ENCODE measurements around the gene GRPR.
A peak's percentile ranks its signal among the peaks of the same experiment; 100 is the strongest.
"Not testable (repeated sequence)": the region's sequence is repeated elsewhere in the genome, so short reads cannot be mapped to it uniquely, and the experiment has no call there.

Gene GRPR

DNA sequence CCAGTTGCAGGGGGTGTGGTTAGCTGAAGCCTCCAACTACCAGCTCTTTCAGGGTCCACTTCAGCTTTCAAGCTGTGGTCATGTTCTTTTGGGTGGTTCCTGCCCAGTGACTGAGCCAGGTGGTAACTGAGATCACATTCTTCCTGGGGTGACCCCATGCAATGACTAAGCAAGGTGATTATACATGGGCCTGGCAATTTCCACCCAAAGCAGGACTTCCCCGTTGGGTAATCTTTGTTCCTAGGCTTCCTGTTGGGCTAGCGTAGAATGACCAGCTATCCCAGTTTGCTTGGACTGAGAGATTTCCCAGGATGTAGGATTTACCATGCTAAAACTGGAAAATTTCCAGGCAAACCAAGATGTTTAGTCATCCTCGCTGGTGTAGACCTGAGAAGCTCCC lies 25.5 kb downstream of the GRPR start:
- Histone ChIP-seq H3K9ac (ENCODE audit: low read length) (no peak overlapping the region), H3K27me3 (ENCODE audit: control insufficient read depth, insufficient read depth, low read length) (no peaks in the 10 kb centered on the region), H3K27ac (ENCODE audit: low read depth, low read length) (no peak overlapping the region), H3K9me3 (ENCODE audit: control insufficient read depth, insufficient read depth, low read depth, low read length) (no peaks in the 10 kb centered on the region), H3K4me1 (ENCODE audit: control insufficient read depth, insufficient read depth, low read length) (peaks cover 8% of the 10 kb centered on the region; the same call in 1 of the 2 replicates), H3K4me3 (ENCODE audit: low read depth, low read length) (no peak overlapping the region), H3K36me3 (ENCODE audit: control insufficient read depth, insufficient read depth, low read length) (peaks cover 98% of the 10 kb centered on the region)

DNA sequence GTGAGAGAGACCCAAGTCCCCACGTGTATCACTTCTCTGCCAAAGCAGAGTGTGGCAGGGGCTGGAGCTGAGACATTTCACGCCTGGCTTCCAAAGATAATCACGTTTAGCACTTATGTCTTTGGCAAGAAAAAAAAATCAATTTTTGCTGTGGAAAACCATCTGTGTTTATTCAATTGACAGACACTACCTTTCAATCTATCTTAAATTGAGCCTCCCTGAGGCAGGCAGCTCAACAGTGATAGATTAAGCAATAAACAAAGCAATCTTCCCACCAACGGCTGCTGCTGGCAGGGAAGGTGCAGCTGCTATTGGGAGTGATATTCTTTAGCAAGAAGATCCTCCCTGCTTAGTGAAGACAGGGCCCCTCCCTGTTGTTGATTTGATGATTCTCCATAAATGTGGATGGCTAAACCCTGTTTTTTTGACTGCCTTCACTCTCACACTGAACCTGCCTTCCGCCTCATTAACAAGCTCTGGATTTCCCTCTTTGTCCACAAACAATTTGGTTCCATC lies 32.3 kb downstream of the GRPR start:
- H3K9ac ChIP-seq (ENCODE audit: low read length), result no peak overlapping the region
- no peaks in the 10 kb centered on the region for H3K9me3 ChIP-seq (ENCODE audit: control insufficient read depth, insufficient read depth, low read depth, low read length)
- no peak overlapping the region for H3K27ac ChIP-seq (ENCODE audit: low read depth, low read length)
- H3K27me3 ChIP-seq (ENCODE audit: control insufficient read depth, insufficient read depth, low read length), result no peaks in the 10 kb centered on the region
- peaks cover 13% of the 10 kb centered on the region; the same call in 1 of the 2 replicates for H3K4me1 ChIP-seq (ENCODE audit: control insufficient read depth, insufficient read depth, low read length)
- H3K4me3 ChIP-seq (ENCODE audit: low read depth, low read length), result no peak overlapping the region
- peaks cover 100% of the 10 kb centered on the region for H3K36me3 ChIP-seq (ENCODE audit: control insufficient read depth, insufficient read depth, low read length)

DNA sequence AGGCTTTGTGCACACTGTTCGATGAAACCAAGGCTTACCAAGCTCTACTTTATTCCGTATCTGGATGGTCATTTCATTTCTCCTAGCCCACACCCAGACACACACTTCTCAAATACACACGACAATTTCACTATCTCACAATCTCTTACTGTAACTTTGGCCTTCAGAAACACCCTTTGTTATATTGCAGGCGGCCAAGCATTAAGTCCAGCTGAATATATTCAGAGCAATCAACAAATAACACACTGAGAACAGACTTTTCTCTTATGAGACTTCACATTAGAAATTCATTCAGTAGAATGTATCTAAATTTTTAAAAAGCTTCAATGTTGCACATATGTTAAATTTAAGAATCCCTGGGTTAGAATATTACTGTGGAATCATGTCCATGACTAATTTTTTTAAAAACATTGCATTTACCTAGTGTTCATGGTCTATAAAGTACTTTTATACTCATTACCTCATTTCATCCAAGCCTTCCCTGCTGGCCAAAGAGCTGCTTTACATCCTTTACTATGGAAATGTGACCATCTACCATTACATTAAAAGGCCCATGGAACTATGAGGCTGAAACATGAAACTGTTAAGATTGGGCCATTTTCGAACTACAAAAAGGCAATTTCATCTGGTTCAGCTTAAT lies 33.4 kb downstream of the GRPR start:
- Histone ChIP-seq H3K4me1 (ENCODE audit: control insufficient read depth, insufficient read depth, low read length) (peaks cover 24% of the 10 kb centered on the region), H3K27ac (ENCODE audit: low read depth, low read length) (no peak overlapping the region), H3K36me3 (ENCODE audit: control insufficient read depth, insufficient read depth, low read length) (peaks cover 100% of the 10 kb centered on the region), H3K27me3 (ENCODE audit: control insufficient read depth, insufficient read depth, low read length) (no peaks in the 10 kb centered on the region), H3K4me3 (ENCODE audit: low read depth, low read length) (no peak overlapping the region), H3K9ac (ENCODE audit: low read length) (no peak overlapping the region), H3K9me3 (ENCODE audit: control insufficient read depth, insufficient read depth, low read depth, low read length) (no peaks in the 10 kb centered on the region)

DNA sequence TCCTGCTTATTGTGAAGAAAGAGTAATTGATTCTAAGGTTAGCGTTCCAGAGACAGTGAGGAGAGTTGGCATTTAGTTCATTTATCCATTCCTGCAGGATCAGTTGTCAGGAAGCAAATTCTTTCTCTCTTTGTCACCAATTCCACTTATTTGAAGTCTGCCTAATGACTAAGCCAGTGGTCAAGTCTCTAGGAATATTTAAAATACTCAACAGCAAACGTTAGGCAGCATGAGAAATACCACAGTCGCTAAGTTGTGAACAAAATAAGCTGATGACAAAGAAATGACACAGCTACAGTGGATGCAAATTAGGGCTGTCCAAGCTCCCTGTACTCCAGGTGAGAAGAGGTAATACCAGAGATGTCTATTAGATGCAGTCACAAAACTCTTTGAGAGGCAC lies 37.4 kb downstream of the GRPR start:
- H3K9me3 ChIP-seq (ENCODE audit: control insufficient read depth, insufficient read depth, low read depth, low read length), result no peaks in the 10 kb centered on the region
- H3K9ac ChIP-seq (ENCODE audit: low read length), result peak overlapping the region; percentile 40
- H3K4me3 ChIP-seq (ENCODE audit: low read depth, low read length), result no peak overlapping the region
- peaks cover 98% of the 10 kb centered on the region for H3K36me3 ChIP-seq (ENCODE audit: control insufficient read depth, insufficient read depth, low read length)
- no peaks in the 10 kb centered on the region for H3K27me3 ChIP-seq (ENCODE audit: control insufficient read depth, insufficient read depth, low read length)
- peak overlapping the region; percentile 62 for H3K27ac ChIP-seq (ENCODE audit: low read depth, low read length)
- H3K4me1 ChIP-seq (ENCODE audit: control insufficient read depth, insufficient read depth, low read length), result peaks cover 52% of the 10 kb centered on the region

DNA sequence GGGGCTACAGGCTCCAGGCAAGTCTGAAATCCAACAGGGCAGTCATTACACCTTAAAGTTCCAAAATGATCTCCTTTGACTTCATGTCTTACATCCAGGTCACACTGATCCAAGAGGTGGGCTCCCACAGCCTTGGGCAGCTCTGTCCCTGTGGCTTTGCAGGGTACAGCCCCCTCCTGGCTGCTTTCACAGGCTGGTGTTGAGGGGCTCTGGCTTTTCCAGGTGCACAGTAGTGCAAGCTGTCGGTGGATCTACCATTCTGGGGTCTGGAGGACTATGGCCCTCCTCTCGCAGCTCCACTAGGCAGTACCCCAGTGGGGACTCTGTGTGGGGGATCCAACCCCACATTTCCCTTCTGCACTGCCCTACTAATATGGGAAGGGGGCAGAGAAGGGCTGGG lies 37.8 kb downstream of the GRPR start:
- not testable (repeated sequence) for H3K27me3 ChIP-seq (ENCODE audit: control insufficient read depth, insufficient read depth, low read length); H3K9me3 ChIP-seq (ENCODE audit: control insufficient read depth, insufficient read depth, low read depth, low read length); H3K4me3 ChIP-seq (ENCODE audit: low read depth, low read length)
- peak overlapping the region; percentile 40 for H3K9ac ChIP-seq (ENCODE audit: low read length)
- peaks cover 98% of the 10 kb centered on the region for H3K36me3 ChIP-seq (ENCODE audit: control insufficient read depth, insufficient read depth, low read length)
- peak overlapping the region; percentile 62 for H3K27ac ChIP-seq (ENCODE audit: low read depth, low read length)
- peaks cover 55% of the 10 kb centered on the region for H3K4me1 ChIP-seq (ENCODE audit: control insufficient read depth, insufficient read depth, low read length)

DNA sequence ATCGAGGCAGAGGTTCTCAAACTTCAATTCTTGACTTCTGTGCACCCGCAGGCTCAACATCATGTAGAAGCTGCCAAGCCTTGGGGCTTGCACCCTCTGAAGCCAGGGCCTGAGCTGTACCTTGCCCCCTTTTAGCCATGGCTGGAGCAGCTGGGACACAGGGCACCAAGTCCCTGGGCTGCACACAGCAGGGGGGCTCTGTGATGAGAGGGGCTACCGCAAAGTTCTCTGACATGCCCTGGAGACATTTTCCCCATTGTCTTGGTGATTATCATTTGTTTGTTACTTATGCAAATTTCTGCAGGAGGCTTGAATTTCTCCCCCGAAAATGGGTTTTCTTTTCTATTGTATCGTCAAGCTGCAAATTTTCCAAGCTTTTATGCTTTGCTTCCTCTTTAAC lies 39.0 kb downstream of the GRPR start:
- no peak overlapping the region for H3K4me3 ChIP-seq (ENCODE audit: low read depth, low read length)
- H3K9ac ChIP-seq (ENCODE audit: low read length), result peak overlapping the region; percentile 40
- H3K36me3 ChIP-seq (ENCODE audit: control insufficient read depth, insufficient read depth, low read length), result peaks cover 98% of the 10 kb centered on the region
- peak overlapping the region; percentile 63 for H3K27ac ChIP-seq (ENCODE audit: low read depth, low read length)
- H3K27me3 ChIP-seq (ENCODE audit: control insufficient read depth, insufficient read depth, low read length), result no peaks in the 10 kb centered on the region
- H3K9me3 ChIP-seq (ENCODE audit: control insufficient read depth, insufficient read depth, low read depth, low read length), result no peaks in the 10 kb centered on the region
- H3K4me1 ChIP-seq (ENCODE audit: control insufficient read depth, insufficient read depth, low read length), result peaks cover 66% of the 10 kb centered on the region

DNA sequence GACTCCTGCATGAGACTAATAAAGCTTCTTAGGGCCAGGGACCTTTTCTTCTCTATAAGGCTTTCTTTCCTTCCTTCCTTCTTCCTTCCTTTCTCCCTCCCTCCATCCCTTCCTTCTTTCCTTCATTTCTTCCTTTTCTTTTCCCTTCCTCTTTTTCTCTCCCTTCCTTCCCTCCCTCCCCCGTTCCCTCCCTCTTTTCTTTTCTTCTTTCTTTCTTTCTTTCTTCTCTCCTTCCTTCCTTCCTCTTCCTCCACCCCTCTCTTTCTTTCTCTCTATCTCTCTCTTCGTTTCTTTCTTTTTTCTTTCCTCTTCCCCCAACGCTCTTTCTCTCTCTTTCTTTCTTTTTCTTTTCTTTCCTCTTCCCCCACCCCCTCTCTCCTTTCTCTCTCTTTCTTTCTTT lies 41.4 kb downstream of the GRPR start:
- H3K4me1 ChIP-seq (ENCODE audit: control insufficient read depth, insufficient read depth, low read length), result peaks cover 69% of the 10 kb centered on the region
- no peaks in the 10 kb centered on the region for H3K27me3 ChIP-seq (ENCODE audit: control insufficient read depth, insufficient read depth, low read length)
- H3K4me3 ChIP-seq (ENCODE audit: low read depth, low read length), result no peak overlapping the region

DNA sequence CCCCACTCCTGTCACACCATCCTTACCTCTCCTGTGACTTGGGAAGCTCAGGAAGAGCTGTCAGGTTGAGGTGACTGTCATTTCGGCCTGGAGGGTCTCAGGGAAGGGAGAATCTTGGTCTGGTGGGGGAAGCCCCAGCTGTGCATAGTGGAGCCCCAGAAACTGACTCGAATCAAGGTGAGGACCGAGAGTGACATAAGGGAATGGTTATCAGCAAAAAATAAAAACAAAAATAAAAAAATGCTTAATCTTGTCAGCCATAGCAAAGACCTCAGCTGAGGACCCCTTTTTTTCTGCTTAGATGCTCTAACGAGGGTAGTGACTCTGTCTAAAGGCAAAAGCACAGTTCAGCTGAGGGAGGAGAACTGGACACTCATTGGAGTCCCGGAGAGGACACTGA lies 43.8 kb downstream of the GRPR start, which contains the start of gene MAGEB17:
TSS of gene MAGEB17 (plus strand) at position 301 of the 400 bp plus-strand sequence. CDS start 2,902 bp downstream, outside the sequence.
- H3K4me3 ChIP-seq (ENCODE audit: low read depth, low read length), result no peak within 1 kb of the TSS
- no peaks in the 10 kb centered on the region for H3K27me3 ChIP-seq (ENCODE audit: control insufficient read depth, insufficient read depth, low read length)
- no peaks in the 10 kb centered on the region for H3K9me3 ChIP-seq (ENCODE audit: control insufficient read depth, insufficient read depth, low read depth, low read length)
- no peak within 1 kb of the TSS for H3K9ac ChIP-seq (ENCODE audit: low read length)
- peaks cover 97% of the 10 kb centered on the region for H3K36me3 ChIP-seq (ENCODE audit: control insufficient read depth, insufficient read depth, low read length)
- peaks cover 47% of the 10 kb centered on the region for H3K4me1 ChIP-seq (ENCODE audit: control insufficient read depth, insufficient read depth, low read length)
- H3K27ac ChIP-seq (ENCODE audit: low read depth, low read length), result no peak within 1 kb of the TSS

More for the DNA sequence above, 41.4 kb downstream of the GRPR start:
- H3K36me3 ChIP-seq (ENCODE audit: control insufficient read depth, insufficient read depth, low read length), result peaks cover 98% of the 10 kb centered on the region
- no peaks in the 10 kb centered on the region for H3K9me3 ChIP-seq (ENCODE audit: control insufficient read depth, insufficient read depth, low read depth, low read length)
- H3K9ac ChIP-seq (ENCODE audit: low read length), result no peak overlapping the region
- no peak overlapping the region for H3K27ac ChIP-seq (ENCODE audit: low read depth, low read length)

DNA sequence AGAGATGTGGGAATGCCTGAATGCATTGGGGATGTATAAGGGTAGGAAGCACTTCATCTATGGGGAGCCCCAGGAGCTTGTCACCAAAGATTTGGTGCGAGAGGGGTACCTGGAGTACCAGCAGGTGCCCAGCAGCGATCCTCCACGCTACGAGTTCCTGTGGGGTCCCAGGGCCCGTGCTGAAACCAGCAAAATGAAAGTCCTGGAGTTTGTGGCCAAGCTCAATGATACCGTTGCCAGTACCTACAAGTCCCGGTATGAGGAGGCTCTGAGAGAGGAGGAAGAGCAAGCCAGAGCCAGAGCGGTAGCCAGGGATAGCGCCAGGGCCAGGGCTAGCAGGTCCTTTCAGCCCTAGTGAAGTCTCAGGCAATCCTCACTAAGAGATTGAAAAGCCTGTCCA lies 47.7 kb downstream of the GRPR start:
- Histone ChIP-seq H3K4me3 (ENCODE audit: low read depth, low read length) (no peak overlapping the region), H3K36me3 (ENCODE audit: control insufficient read depth, insufficient read depth, low read length) (peaks cover 100% of the 10 kb centered on the region), H3K27me3 (ENCODE audit: control insufficient read depth, insufficient read depth, low read length) (no peaks in the 10 kb centered on the region), H3K9me3 (ENCODE audit: control insufficient read depth, insufficient read depth, low read depth, low read length) (no peaks in the 10 kb centered on the region), H3K9ac (ENCODE audit: low read length) (no peak overlapping the region), H3K27ac (ENCODE audit: low read depth, low read length) (no peak overlapping the region), H3K4me1 (ENCODE audit: control insufficient read depth, insufficient read depth, low read length) (peaks cover 24% of the 10 kb centered on the region; the same call in 1 of the 2 replicates)

DNA sequence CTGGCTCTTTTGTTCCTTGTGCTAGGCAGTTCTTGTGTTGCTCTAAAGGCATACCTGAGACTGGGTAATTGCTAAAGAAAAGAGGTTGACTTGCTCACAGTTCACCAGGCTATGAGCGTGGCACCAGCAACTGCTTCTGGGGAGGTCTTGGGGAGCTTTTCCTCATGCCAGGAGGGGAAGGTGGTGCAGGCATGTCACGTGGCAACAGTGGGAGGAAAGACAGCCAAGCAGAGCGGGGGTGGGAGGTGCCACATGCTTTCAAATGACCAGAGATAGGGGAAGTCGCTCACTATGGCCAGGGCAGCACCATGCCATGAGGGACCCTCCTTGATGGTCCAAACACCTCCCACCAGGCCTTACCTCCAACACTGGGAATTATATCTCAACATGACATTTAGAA lies 48.6 kb downstream of the GRPR start:
- H3K9me3 ChIP-seq (ENCODE audit: control insufficient read depth, insufficient read depth, low read depth, low read length), result no peaks in the 10 kb centered on the region
- H3K4me3 ChIP-seq (ENCODE audit: low read depth, low read length), result no peak overlapping the region
- peaks cover 100% of the 10 kb centered on the region for H3K36me3 ChIP-seq (ENCODE audit: control insufficient read depth, insufficient read depth, low read length)
- H3K27ac ChIP-seq (ENCODE audit: low read depth, low read length), result no peak overlapping the region
- peaks cover 16% of the 10 kb centered on the region for H3K4me1 ChIP-seq (ENCODE audit: control insufficient read depth, insufficient read depth, low read length)
- no peak overlapping the region for H3K9ac ChIP-seq (ENCODE audit: low read length)
- no peaks in the 10 kb centered on the region for H3K27me3 ChIP-seq (ENCODE audit: control insufficient read depth, insufficient read depth, low read length)

DNA sequence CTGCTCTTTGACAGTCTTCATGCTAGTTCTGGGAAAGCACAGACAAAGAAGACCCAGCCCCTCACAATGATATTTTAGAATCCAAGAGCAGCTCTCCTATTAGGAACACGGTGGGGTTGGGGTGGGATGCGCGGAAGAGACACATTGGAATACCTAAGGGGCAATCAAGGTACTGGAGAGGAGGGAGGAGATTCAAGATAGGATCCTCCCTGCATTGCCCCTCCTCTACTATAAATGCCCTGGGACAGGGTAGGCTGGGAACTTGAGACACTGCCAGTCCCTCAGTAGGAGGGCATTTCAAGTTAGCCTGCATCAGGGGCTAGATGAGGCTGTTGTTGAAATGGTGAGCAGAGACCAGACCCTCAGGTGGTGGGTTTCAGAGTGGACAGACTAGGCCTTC lies 49.0 kb downstream of the GRPR start:
- Histone ChIP-seq H3K9ac (ENCODE audit: low read length) (no peak overlapping the region), H3K36me3 (ENCODE audit: control insufficient read depth, insufficient read depth, low read length) (peaks cover 100% of the 10 kb centered on the region), H3K27ac (ENCODE audit: low read depth, low read length) (no peak overlapping the region), H3K9me3 (ENCODE audit: control insufficient read depth, insufficient read depth, low read depth, low read length) (no peaks in the 10 kb centered on the region), H3K4me1 (ENCODE audit: control insufficient read depth, insufficient read depth, low read length) (peaks cover 17% of the 10 kb centered on the region), H3K4me3 (ENCODE audit: low read depth, low read length) (no peak overlapping the region), H3K27me3 (ENCODE audit: control insufficient read depth, insufficient read depth, low read length) (no peaks in the 10 kb centered on the region)
